ENCODE results near the gene PRR20G.

Gene PRR20G

GRCh38 chr3:127234778-127235177 is 53.1 kb downstream of the PRR20G start:
- TF ChIP-seq CTCF (IDR thresholded peaks at IDR 0.05; ENCODE audit: borderline replicate concordance, insufficient read depth, low read depth, low read length): no peak
- H3K4me3 ChIP-seq (ENCODE audit: low read depth, low read length): no peak overlapping the region

Measured in GM12875 (cell line).